LNCaP clone FGC (cell line): Measurements from ENCODE around the gene BCAS4.
"Not testable (repeated sequence)": the region's sequence is repeated elsewhere in the genome, so short reads cannot be mapped to it uniquely, and the experiment has no call there.

Source experiments
- DNase-seq: peaks from one replicate; pipeline ENCODE4 v3.0.0-alpha.2; 2011; ENCODE audit warnings: low read depth
- H3K4me3 ChIP-seq: 2 replicates; pipeline ENCODE4 v1.5.1; 2011; ENCODE audit warnings: mild to moderate bottlenecking, low read depth, low read length, control low read depth
- TF ChIP-seq, protein P1 (sequence below): IDR thresholded peaks from 2 replicates; pipeline ENCODE4 v1.5.1; 2012; ENCODE audit warnings: mild to moderate bottlenecking; ENCODE audit not compliant: control insufficient read depth, insufficient read depth; ENCODE audit errors: extremely low read depth

The BCAS4 gene

DNA sequence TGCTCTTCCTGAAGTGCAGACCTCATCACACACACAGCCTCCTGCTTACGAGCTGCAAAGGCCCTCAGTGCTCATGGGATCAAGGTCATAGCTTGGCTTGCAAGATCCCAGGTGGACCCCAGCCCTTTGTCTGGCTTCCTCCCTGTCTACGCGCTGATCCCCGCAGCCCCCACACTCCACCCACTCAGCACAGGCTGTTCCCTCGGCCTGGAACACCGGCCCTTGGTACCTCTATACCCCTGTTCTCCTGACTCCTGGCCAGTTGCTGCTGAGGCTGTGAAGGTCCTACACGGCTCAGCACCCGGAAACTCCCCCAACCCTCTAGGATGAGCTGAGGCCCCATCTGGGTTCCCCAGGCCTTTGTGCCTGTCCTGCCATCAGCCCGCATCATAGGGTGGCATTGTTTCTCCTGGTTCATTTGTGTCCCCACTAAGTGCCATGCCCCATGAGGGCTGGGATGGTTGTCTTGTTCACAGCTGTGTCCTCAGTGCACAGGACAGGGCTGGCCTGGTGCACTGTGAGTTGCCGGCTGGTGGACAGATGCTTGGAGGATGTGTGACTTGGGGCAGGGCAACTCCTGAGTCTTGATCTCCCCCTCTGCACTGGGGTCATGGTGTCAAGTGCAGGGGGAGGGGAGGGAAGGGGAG is 79.4 kb downstream of the BCAS4 start:
- DNase-seq, result no peak
- TF ChIP-seq, protein P1, sequence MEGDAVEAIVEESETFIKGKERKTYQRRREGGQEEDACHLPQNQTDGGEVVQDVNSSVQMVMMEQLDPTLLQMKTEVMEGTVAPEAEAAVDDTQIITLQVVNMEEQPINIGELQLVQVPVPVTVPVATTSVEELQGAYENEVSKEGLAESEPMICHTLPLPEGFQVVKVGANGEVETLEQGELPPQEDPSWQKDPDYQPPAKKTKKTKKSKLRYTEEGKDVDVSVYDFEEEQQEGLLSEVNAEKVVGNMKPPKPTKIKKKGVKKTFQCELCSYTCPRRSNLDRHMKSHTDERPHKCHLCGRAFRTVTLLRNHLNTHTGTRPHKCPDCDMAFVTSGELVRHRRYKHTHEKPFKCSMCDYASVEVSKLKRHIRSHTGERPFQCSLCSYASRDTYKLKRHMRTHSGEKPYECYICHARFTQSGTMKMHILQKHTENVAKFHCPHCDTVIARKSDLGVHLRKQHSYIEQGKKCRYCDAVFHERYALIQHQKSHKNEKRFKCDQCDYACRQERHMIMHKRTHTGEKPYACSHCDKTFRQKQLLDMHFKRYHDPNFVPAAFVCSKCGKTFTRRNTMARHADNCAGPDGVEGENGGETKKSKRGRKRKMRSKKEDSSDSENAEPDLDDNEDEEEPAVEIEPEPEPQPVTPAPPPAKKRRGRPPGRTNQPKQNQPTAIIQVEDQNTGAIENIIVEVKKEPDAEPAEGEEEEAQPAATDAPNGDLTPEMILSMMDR, result no peak
- H3K4me3 ChIP-seq, result no peak overlapping the region

- H3K4me3 ChIP-seq, result no peak overlapping the region
- TF ChIP-seq, protein P1, result no peak
- no peak for DNase-seq
These were observed 80.2 kb downstream of the BCAS4 start for GRCh38 chr20:50874758-50875665.

GRCh38 chr20:50876063-50876685 is 81.3 kb downstream of the BCAS4 start:
- H3K4me3 ChIP-seq, result no peak overlapping the region
- no peak for DNase-seq
- TF ChIP-seq, protein P1, result no peak

DNA sequence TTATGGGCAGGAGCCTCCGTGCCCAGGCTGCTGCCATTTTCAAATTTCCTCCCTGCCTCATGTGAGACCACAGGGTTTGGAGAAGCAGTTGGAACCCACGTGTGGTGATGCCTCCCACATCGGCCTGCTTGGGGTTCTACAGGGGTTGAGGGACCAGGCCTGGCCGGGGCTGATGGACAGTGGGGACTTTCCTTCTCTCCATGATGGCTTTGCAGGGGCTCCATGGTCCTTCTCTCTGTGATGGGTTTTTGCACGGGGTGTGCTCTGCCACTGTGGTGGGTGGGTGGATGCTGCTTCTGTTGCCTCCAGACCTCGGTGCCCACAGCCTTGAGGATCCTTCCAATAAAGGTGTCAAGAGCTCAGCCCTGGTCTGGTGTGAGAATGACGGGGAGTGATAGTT is 82.0 kb downstream of the BCAS4 start:
- TF ChIP-seq, protein P1, result no peak
- DNase-seq, result no peak
- H3K4me3 ChIP-seq, result no peak overlapping the region

GRCh38 chr20:50877232-50877743 is 82.4 kb downstream of the BCAS4 start:
- DNase-seq, result no peak
- H3K4me3 ChIP-seq, result no peak overlapping the region
- TF ChIP-seq, protein P1, result no peak

DNA sequence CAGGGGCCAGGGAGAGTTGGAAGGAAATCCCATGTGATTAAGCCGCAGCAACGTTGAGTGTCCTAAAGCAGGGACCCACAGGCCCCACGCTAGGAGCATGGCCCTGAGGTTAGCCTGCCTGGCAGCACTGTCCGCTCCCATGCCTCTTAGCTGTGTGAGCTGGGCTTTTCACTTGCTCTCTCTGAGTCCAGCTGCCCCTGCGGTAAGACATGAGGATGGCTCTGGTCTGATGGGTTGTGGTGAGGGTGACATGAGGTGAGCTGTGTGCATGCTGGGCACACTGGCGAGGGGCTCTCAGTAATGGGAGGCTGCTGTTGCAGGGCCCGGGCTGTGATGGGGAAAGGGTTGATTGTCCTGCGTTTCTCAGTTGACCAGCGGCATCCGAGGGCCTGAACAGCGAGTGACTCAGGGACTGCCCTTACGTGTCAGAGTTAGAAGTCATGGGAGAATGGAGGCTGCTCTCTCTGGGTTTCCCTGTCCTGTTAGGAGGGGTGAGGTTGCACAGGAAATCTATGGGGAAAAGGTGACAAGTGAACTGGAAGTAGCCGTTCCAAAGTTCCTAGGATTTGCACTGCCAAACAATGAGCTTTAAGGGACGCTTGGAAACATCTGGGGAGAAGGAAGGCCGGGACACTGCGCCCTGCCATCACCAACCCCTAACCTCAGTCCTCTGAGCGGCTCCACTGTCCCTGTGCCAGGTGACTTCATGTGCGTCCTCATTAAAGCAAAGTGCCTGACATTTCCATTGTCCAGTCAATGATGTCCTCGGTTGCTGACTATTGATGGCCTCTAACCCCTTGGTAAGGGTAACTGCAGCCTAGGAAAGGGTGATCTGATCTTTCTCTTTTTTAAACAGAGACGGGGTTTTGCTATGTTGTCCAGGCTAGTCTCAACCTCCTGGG is 85.0 kb downstream of the BCAS4 start:
- no peak overlapping the region for H3K4me3 ChIP-seq
- no peak for DNase-seq
- TF ChIP-seq, protein P1, result no peak

DNA sequence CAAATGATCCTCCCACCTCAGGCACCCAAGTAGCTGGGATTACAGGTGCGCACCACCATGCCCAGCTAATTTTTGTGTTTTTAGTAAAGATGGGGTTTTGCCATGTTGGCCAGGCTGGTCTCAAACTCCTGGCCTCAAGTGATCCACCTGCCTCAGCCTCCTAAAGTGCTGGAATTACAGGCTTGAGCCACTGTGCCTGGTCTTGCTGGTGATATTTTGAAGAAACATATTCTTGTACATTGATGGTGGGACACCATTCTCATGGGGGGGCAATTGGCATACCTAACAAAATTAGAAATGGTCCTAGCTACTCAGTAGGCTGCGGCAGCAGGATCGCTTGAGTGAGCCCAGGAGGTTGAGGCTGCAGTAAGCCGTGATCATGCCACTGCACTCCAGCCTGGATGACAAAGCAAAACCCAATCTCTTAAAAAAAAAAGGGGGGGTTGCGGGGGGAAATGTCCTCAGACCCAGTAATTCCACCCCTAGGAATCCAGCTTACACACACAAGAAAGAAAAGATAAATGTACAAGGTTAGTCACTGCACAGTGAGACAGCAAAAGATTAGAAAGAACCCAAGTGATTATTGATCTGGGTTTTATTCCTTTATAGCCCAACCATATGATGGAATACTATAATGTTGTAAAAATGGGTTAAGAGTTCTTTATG is 87.0 kb downstream of the BCAS4 start:
- H3K4me3 ChIP-seq, DNase-seq: not testable (repeated sequence)
